Measurements from ENCODE around the gene GRAMD2A.

Gene GRAMD2A

DNA sequence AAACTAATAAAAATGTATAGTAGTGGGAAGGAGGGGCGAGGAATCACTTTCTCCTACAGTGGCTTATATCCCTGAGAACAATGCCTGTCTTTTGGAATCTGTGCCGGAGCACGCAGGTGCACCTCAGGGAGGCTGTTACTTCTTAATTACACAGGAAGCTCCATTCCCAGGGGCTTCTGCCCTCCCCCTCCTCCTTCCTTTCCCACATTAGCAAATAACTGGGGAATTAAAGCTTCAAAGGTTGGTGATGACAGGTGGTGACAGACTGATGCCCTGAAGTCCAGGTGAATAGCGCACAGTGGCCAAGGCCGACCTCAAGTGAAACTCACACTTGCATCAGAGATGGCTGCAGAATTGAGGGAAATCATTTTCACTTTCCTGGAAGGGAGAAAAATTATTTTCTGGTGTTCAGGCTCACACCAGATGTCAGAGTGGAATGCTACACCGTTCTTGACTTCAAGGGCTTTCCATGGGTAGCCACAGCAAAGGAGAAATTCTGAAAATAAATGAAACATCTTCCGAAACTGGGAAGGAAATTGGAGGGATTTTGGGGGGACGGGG, 3.7 kb downstream of the GRAMD2A start:
- H3K4me3 ChIP-seq (ENCODE audit: control insufficient read depth, low read depth, low read length) = no peak overlapping the region
- DNase-seq (ENCODE audit: low read depth) = no peak
- TF ChIP-seq CTCF (conservative IDR thresholded peaks at IDR 0.05; ENCODE audit: control insufficient read depth, insufficient read depth, low read depth, low read length) = no peak

- TF ChIP-seq CTCF (conservative IDR thresholded peaks at IDR 0.05; ENCODE audit: control insufficient read depth, insufficient read depth, low read depth, low read length) = no peak
- no peak for DNase-seq (ENCODE audit: low read depth)
- no peak overlapping the region for H3K4me3 ChIP-seq (ENCODE audit: control insufficient read depth, low read depth, low read length)
Observed at GRCh38 chr15:72192416-72192815, 5.2 kb downstream of the GRAMD2A start.

- TF ChIP-seq CTCF (conservative IDR thresholded peaks at IDR 0.05; ENCODE audit: control insufficient read depth, insufficient read depth, low read depth, low read length) = no peak
- no peak overlapping the region for H3K4me3 ChIP-seq (ENCODE audit: control insufficient read depth, low read depth, low read length)
- no peak for DNase-seq (ENCODE audit: low read depth)
Observed at GRCh38 chr15:72189250-72189902, 8.2 kb downstream of the GRAMD2A start.

DNA sequence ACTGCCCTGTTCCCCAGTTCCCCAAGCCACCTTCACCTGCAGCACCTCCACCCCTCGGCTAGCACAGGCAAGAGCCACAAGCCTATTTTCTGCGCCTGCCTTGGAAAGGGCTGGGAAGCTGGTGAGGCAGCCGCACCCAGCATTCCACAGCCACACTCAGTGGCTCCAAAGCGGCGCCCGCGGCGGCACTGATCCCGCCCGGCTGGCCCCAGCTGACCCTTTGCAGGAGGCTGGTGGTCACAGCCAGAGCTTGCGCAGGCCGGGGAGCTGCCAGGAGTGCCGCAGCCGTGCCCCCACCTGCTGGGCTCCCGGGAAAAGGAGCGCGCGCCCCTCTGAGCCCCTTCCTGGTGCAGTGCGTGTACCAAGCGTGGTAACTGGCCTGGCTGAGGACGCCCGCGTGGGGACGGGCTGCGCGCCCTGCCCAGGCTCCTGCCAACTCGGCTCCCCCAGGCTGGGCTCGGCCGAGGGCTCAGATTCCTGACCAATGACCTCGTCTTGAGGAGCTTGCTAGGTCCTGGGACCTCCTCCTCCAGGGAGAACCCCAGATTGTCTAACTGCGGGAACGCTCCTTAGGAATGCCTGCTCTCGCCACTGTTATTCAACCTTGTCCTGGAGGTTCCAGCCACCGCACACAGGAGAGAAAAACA, 13.3 kb downstream of the GRAMD2A start:
- no peak for DNase-seq (ENCODE audit: low read depth)
- H3K4me3 ChIP-seq (ENCODE audit: control insufficient read depth, low read depth, low read length) = no peak overlapping the region
- no peak for TF ChIP-seq CTCF (conservative IDR thresholded peaks at IDR 0.05; ENCODE audit: control insufficient read depth, insufficient read depth, low read depth, low read length)

DNA sequence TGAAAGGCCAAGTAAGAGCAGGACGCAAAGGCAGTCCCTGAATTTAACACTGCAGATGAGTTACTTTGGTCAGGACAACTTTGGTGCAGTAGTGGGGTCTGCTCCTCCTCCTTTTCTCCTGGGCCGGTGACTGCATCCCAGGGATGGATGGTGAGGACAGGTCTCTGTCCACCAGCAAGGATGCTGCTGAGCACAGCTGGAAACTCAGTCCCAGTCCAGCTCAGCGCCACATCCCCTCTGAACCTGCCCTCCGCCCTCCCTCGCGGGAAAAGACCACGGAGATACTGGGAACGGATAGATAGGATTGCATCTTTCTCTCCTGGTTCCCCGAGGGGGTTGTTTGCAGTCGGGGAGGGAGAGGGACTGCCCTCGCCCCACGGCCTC, 13.8 kb downstream of the GRAMD2A start:
- no peak overlapping the region for H3K4me3 ChIP-seq (ENCODE audit: control insufficient read depth, low read depth, low read length)
- TF ChIP-seq CTCF (conservative IDR thresholded peaks at IDR 0.05; ENCODE audit: control insufficient read depth, insufficient read depth, low read depth, low read length) = no peak
- no peak for DNase-seq (ENCODE audit: low read depth)

DNA sequence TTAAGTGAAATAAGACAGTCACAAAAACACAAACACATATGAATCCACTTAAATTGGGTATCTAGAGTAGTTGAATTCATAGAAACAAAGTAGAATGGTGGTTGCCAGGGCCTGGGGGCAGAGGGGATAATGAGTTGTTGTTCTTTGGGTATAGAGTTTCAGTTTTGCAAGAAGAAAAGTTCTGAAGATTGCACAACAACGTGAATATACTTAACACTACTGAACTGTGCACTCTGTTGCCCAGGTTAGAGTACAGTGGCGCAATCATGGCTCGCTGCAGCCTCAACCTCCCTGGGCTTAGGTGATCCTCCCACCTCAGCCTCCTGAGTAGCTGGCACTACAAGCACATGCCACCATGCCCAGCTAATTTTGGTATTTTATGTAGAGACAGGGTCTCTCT, 14.9 kb downstream of the GRAMD2A start:
- no peak for TF ChIP-seq CTCF (conservative IDR thresholded peaks at IDR 0.05; ENCODE audit: control insufficient read depth, insufficient read depth, low read depth, low read length)
- DNase-seq (ENCODE audit: low read depth) = no peak

More for the DNA sequence above, 14.9 kb downstream of the GRAMD2A start:
- no peak overlapping the region for H3K4me3 ChIP-seq (ENCODE audit: control insufficient read depth, low read depth, low read length)
